OCI-LY7 (cell line): Measurements from ENCODE around the gene SLBP. TPM values are rescaled to one million over a fixed set of nuclear protein-coding genes. Genes with fewer than 3 reads are reported as not detected.

Experiments used
- BruUV-seq: library from RNA; stranded (reverse); fragments of 400-500 nt; replicated peaks from 2 replicates; lab custom pipeline; 2021; lab: Mats Ljungman, UMichigan
- CTCF ChIA-PET: fragments of 300-600 bp; sonication (Branson Sonifier 250); formaldehyde crosslinking; loops from one replicate; lab custom pipeline; 2022; ENCODE audit warnings: antibody characterized with exemption; ENCODE audit not compliant: unreplicated experiment; lab: Charles Lee
- POLR2A ChIA-PET: fragments of 300-600 bp; sonication (Branson Sonifier 250); formaldehyde crosslinking; loops from one replicate; lab custom pipeline; 2022; ENCODE audit warnings: antibody characterized with exemption; lab: Charles Lee
- DNase-seq: peaks from one replicate; pipeline ENCODE4 v3.0.0-alpha.2; 2015; ENCODE audit warnings: low spot score
- H2AFZ ChIP-seq: fragments of 200-600 bp; sonication (generic), shearing (Covaris generic); 2 replicates; pipeline ENCODE4 v1.6.1; 2014; ENCODE audit warnings: mild to moderate bottlenecking, antibody characterized with exemption, low read length, moderate library complexity
- H3K27ac ChIP-seq: fragments of 200-600 bp; sonication (generic); 2 replicates; pipeline ENCODE4 v1.5.1; 2014; ENCODE audit warnings: mixed run types, low read depth, mild to moderate bottlenecking, moderate library complexity, low read length, inconsistent platforms; ENCODE audit not compliant: poor library complexity, severe bottlenecking
- H3K36me3 ChIP-seq: fragments of 200-600 bp; sonication (generic); 2 replicates; pipeline ENCODE4 v1.6.1; 2014; ENCODE audit warnings: mild to moderate bottlenecking, antibody characterized with exemption, low read length, moderate library complexity, mixed read lengths; ENCODE audit not compliant: insufficient read depth
- H3K4me1 ChIP-seq: fragments of 200-600 bp; sonication (generic); 2 replicates; pipeline ENCODE4 v1.5.1; 2014; ENCODE audit warnings: mild to moderate bottlenecking, low read length; ENCODE audit not compliant: insufficient read depth, poor library complexity, severe bottlenecking
- H3K4me2 ChIP-seq: fragments of 200-600 bp; sonication (generic); 2 replicates; pipeline ENCODE4 v1.6.1; 2014; ENCODE audit warnings: mild to moderate bottlenecking, low read length
- H3K4me3 ChIP-seq: fragments of 200-600 bp; sonication (generic); 2 replicates; pipeline ENCODE4 v1.5.1; 2014; ENCODE audit warnings: mild to moderate bottlenecking, low read depth, low read length; ENCODE audit not compliant: poor library complexity, severe bottlenecking
- H3K79me2 ChIP-seq: fragments of 200-600 bp; sonication (generic); 2 replicates; pipeline ENCODE4 v1.6.1; 2016; ENCODE audit warnings: low read depth, mild to moderate bottlenecking, low read length, moderate library complexity, mixed read lengths; ENCODE audit not compliant: insufficient read depth
- H3K9me2 ChIP-seq: fragments of 200-600 bp; sonication (generic); 2 replicates; pipeline ENCODE4 v1.6.1; 2016; ENCODE audit warnings: mild to moderate bottlenecking, low read length, mixed read lengths; ENCODE audit not compliant: insufficient read depth
- H3K9me3 ChIP-seq: fragments of 200-600 bp; sonication (generic); 2 replicates; pipeline ENCODE4 v1.6.1; 2014; ENCODE audit warnings: mild to moderate bottlenecking, mixed run types, low read length, mixed read lengths
- H4K20me1 ChIP-seq: fragments of 200-600 bp; sonication (generic); 2 replicates; pipeline ENCODE4 v1.6.1; 2014; ENCODE audit warnings: mild to moderate bottlenecking, antibody characterized with exemption, low read length, moderate library complexity, mixed read lengths; ENCODE audit not compliant: insufficient read depth
- CTCF ChIP-seq: fragments of 200-600 bp; sonication (generic); conservative IDR thresholded peaks from 2 replicates; pipeline ENCODE4 v1.5.1; 2014; ENCODE audit warnings: mild to moderate bottlenecking, antibody characterized with exemption, low read length, moderate library complexity, mixed read lengths
- EZH2phosphoT487 ChIP-seq: fragments of 200-600 bp; sonication (generic); IDR thresholded peaks from 2 replicates; pipeline ENCODE4 v1.6.1; 2018; ENCODE audit warnings: low read depth, borderline replicate concordance, mild to moderate bottlenecking, mixed run types, antibody characterized with exemption, low read length, moderate library complexity, mixed read lengths
- intact Hi-C: fragments of 100-400 bp; cut with micrococcal nuclease; formaldehyde crosslinking; loops from one replicate; pipeline ENCODE4 v1.10.0; 2022; ENCODE audit not compliant: unreplicated experiment
- small RNA-seq: library from RNA; depleted of rRNA; stranded (forward); fragments of <200 nt; gene quantifications from one replicate; pipeline ENCODE3, GENCODE V24; 2014
- total RNA-seq, 2 experiments: library from RNA; depleted of rRNA in 1 of 2; stranded (reverse); fragments of >200 nt in 1 of 2; shearing (Covaris generic) in 1 of 2; gene quantifications; 2 replicates each; pipeline ENCODE4 v1.2.3, GENCODE V29; 2014 to 2022

The SLBP gene
- total RNA-seq, 2 experiments from 2014 or later = 159 to 196 TPM

GRCh38 chr4:1643971-1644735 lies 68.0 kb downstream of the SLBP start:
- no peaks in the 10 kb centered on the region for H3K79me2 ChIP-seq
- no peak overlapping the region for H3K27ac ChIP-seq
- no peak overlapping the region for H2AFZ ChIP-seq
- no peaks in the 10 kb centered on the region for H4K20me1 ChIP-seq
- no peak for TF ChIP-seq EZH2phosphoT487
- TF ChIP-seq CTCF = no peak
- intact Hi-C loops = no loop called here
- ChIA-PET CTCF (no interaction called here), POLR2A (no interaction called here)
- H3K4me1 ChIP-seq = no peaks in the 10 kb centered on the region
- DNase-seq = no peak
- H3K36me3 ChIP-seq = no peaks in the 10 kb centered on the region
- H3K4me3 ChIP-seq = no peak overlapping the region
- H3K4me2 ChIP-seq = no peak overlapping the region
- no peaks in the 10 kb centered on the region for H3K9me2 ChIP-seq
- no peaks in the 10 kb centered on the region for H3K9me3 ChIP-seq
- BruUV-seq = no TSS peak

Small RNA genes lying within 50 kb of the gene (small RNA-seq; reads per million reads assigned to genes)
- not detected for gene RF00019

Other genes starting within 250 kb of the SLBP start
- gene FAM53A, start 28.0 kb downstream of the SLBP start, total RNA-seq (2014; rRNA removed; shearing (Covaris generic)) = 0.98 and 1.4 TPM in 2 replicates
- gene FAM53A, start 28.0 kb downstream of the SLBP start, total RNA-seq (2022) = 1.5 and 1.8 TPM in 2 replicates
- gene TMEM129, start 9.0 kb upstream of the SLBP start, total RNA-seq (2014; rRNA removed; shearing (Covaris generic)) = 35.1 and 44.0 TPM in 2 replicates
- 34.2 and 39.2 TPM in 2 replicates for gene TMEM129, start 9.0 kb upstream of the SLBP start, total RNA-seq (2022)
- 100 and 130 TPM in 2 replicates for gene TACC3, start 9.2 kb upstream of the SLBP start, total RNA-seq (2014; rRNA removed; shearing (Covaris generic))
- gene TACC3, start 9.2 kb upstream of the SLBP start, total RNA-seq (2022) = 257 and 272 TPM in 2 replicates
- gene FGFR3, start 81.0 kb upstream of the SLBP start, total RNA-seq (2014; rRNA removed; shearing (Covaris generic)) = not detected in 2 replicates
- gene FGFR3, start 81.0 kb upstream of the SLBP start, total RNA-seq (2022) = not detected in 2 replicates
- 58.3 and 60.0 TPM in 2 replicates for gene LETM1, start 143.8 kb upstream of the SLBP start, total RNA-seq (2014; rRNA removed; shearing (Covaris generic))
- gene LETM1, start 143.8 kb upstream of the SLBP start, total RNA-seq (2022) = 61.7 and 66.8 TPM in 2 replicates
- gene NSD2, start 159.1 kb upstream of the SLBP start, total RNA-seq (2014; rRNA removed; shearing (Covaris generic)) = 158 and 169 TPM in 2 replicates
- gene NSD2, start 159.1 kb upstream of the SLBP start, total RNA-seq (2022) = 329 and 372 TPM in 2 replicates